Measurements from ENCODE around the gene COL9A1.
"Not testable (repeated sequence)": the region's sequence is repeated elsewhere in the genome, so short reads cannot be mapped to it uniquely, and the experiment has no call there.

COL9A1 gene

GRCh38 chr6:70303034-70303525 is at the start of gene COL9A1:
COL9A1 (minus strand) TSS chr6:70303084; CDS start chr6:70302924, 160 bp downstream.
- DNase-seq (ENCODE audit: low read depth, low spot score) = no peak

GRCh38 chr6:70351461-70351860 is 48.6 kb upstream of the COL9A1 start:
- no peak for DNase-seq (ENCODE audit: low read depth, low spot score)

GRCh38 chr6:70345619-70346018 is 42.7 kb upstream of the COL9A1 start:
- no peak for DNase-seq (ENCODE audit: low read depth, low spot score)

GRCh38 chr6:70343313-70343712 is 40.4 kb upstream of the COL9A1 start:
- DNase-seq (ENCODE audit: low read depth, low spot score) = no peak

GRCh38 chr6:70339810-70340209 is 36.9 kb upstream of the COL9A1 start:
- not testable (repeated sequence) for DNase-seq (ENCODE audit: low read depth, low spot score)

DNA sequence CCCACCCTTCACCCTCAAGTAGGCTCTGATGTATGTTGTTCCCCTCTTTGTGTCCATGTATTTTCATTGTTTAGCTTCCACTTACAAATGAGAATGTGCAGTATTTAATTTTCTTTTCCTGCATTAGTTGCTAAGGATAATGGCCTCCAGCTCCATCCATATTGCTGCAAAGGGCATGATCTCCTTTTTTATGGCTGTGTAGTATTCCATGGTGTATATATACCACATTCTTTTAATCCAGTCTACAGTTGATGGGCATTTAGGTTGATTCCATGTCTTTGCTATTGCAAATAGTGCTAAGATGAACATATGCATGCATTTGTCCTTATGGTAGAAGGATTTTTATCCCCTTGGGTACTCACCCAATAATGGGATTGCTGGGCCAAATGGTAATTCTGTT is 35.9 kb upstream of the COL9A1 start:
- DNase-seq (ENCODE audit: low read depth, low spot score) = no peak

DNA sequence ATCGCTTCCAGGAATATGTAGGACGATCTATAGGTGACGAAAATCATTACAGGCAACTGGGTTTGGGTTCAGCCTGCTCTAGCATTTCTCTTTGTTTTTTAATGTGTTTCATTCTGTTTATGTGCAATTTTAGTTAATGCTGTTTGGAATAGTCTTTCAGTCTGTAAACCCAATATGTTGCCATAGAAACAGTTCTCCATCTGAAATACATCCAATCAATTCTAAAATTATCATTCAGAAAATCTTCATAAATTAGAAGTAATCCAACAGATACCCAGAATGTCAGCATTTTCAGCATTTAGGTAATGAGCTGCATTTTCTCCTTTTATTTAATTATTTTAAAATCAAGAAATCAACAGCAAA is 34.8 kb upstream of the COL9A1 start:
- no peak for DNase-seq (ENCODE audit: low read depth, low spot score)

DNA sequence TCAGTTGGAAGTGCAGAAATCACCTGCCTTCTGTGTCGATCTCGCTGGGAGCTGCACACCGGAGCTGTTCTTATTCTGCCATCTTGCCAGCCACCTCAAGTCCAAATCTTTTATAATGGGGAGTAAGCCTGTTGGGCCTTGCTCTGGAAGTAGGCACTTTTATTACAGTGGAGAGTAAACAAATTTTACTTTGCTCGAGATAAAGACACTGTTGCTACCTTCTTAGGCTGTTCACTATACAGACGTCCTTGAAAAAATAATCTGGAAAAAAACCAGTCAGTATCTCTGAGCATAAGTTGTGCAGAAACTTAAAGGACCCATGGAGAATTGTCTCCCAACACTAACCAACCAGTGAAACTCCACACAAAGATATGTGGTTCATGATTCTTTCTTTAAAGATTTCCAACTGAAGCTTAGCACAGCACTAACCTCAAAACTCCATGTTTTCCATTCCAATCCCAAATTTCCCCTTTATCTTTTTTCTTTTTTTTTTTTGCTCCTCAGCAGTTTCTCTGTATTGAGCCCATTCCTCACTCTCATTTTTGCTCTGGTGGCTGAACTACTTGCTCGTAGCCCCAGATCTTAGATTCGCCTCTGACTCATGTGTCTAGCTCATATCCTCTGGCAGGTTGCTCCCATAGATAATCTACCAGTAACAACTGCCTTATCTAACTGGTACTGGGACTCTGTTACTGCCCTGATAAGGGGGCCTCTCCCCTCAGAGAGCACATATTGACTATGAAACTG is 34.3 kb upstream of the COL9A1 start:
- no peak for DNase-seq (ENCODE audit: low read depth, low spot score)

DNA sequence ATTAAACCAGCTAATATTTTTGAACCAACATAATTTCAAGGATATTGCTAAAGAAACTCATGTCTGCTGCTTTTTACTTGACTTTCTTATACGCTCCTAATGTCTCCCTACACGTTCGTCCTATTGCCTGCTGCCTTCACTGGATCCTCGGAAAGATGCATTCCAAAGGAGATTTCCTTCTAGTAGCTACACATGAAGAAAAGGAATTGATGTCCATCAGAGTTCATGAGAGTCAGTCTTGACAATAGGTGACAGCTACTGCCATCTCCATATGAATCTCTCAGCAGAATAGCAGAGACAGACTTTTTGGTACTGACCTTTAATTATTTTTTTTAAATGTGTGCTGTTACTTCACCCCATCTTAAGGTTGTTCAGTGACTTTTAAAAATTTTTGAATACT is 24.2 kb upstream of the COL9A1 start:
- DNase-seq (ENCODE audit: low read depth, low spot score) = no peak

DNA sequence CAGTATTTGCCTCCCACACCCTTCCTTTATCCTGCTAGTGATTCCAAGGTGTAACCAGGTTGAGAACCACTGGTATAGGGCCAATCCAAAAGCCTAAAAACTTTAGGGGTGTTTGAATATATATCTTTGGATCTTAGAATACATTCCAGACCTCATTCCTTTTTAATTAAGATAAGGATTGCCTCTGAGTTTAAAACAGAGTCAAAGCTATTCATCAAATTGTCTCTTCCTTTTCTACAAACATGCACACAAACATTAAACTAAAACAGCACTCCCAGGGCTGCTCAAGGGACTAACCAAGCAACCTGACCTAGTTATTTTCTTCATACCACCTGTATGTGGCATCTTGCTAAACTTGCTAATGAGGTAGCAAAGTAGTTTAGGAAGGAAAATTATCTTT is 22.1 kb upstream of the COL9A1 start:
- DNase-seq (ENCODE audit: low read depth, low spot score) = no peak

DNA sequence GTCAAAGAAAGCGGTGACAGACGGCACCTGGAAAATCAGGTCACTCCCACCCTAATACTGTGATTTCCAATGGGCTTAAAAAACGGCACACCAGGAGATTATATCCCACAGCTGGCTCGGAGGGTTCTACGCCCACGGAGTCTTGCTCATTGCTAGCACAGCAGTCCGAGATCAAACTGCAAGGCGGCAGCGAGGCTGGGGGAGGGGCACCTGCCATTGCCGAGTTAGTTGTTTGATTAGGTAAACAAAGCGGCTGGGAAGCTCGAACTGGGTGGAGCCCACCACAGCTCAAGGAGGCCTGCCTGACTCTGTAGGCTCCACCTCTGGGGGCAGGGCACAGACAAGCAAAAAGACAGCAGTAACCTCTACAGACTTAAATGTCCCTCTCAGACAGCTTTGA is 14.9 kb upstream of the COL9A1 start:
- not testable (repeated sequence) for DNase-seq (ENCODE audit: low read depth, low spot score)

DNA sequence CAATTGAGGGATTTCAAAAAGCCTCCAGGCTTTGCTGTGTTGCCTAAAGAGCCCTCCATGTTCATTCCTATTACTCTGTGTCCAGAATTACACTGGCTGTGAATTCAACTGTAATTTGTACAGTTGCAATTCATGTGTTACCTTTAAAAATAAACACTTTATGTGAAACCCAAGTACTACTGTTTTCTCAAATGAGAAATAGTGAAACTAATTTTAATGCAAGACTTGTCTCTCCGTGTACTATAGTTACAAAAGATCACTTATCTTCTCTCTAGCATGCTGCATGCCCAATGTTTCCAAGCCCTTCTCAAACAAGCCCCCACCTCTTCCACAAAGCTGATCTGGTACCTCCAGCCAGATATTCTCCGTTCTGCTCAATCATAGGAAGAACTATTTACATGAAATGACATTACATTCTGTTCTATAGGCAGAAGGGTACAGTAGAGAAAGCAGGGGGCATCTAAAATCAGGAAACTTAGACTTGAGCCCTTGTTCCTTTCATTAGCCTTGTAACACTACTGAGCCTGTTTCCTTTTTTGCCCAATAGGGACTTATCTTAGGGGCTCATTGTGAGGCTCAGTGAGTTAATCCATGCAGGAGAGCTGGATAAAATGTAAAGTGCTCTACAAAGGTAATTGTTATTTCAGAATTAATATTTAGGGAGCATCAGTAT is 12.3 kb upstream of the COL9A1 start:
- no peak for DNase-seq (ENCODE audit: low read depth, low spot score)

DNA sequence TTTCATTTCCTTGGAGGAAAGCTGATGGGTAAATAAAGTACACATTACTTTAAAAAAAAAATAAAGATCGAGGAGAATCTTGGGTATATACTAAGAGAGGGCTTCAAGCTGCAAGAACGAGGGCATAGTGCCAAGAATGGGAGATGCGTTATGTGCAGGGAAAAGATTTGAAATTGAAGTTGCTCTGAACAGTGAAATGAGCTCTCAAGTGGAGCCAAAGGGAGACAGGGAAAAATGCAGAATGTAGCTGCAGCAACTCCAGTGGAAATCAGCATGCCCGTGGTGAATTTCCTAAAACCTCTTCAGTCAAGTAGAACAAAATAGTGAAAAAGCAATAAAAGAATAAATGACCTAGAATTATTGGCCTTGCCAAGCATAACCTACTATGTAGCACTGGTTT is 11.4 kb upstream of the COL9A1 start:
- no peak for DNase-seq (ENCODE audit: low read depth, low spot score)

DNA sequence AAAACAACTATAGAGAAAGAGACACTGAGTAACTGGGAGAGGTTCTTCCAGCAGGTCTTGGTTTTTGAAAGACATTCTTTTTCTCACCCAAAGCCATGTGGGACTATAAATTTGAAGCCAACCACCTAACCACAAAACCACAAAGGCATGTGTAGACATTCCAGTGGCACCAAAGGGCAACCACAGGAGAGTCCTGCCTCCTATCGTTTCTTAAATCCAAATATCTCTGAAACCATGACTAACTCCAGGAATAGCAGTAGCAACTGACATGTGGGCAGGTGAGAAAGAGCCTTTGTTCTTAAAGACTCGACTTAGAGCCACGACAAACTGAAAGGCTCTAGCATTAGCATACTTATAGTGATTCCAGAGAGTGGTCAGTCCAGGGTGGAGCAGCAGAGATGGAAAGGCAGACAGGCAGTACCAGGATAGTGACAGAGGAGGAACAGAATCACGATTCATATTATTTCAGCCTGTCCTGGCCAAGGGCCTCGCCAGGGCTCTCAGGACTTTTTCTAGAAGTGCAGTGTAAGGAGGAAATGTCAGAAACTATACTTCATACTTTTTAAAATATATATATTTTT is 9.4 kb upstream of the COL9A1 start:
- DNase-seq (ENCODE audit: low read depth, low spot score) = no peak

DNA sequence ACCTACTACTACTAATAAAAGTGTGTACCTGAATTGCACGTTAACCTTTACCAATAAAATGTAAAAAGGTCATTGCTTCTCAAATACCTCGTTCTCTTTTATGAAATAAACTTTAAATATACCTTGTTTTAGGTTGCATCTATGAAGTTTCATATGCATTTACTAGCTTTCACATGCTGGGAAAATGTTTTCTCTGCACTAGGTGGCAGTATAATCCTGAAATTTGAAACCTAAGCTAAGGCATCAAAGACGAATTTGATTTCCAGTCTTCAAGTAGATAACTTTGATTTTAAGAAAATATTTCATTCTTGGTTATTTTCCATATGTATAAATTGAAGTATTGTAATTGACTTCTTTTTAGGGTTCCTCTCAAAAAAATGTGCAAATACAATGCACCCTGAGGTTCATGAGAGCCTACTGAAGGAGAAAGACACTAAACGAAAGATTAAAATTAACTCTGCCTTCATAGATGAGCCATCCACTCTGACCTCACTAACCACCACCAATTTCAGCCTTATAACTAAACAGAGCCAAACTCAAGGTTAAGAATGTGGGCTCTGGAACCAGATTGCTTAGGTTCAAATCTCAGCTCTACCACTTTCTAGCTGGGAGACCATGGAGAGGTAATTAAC is 7.3 kb upstream of the COL9A1 start:
- peak; percentile 6 for DNase-seq (ENCODE audit: low read depth, low spot score)

DNA sequence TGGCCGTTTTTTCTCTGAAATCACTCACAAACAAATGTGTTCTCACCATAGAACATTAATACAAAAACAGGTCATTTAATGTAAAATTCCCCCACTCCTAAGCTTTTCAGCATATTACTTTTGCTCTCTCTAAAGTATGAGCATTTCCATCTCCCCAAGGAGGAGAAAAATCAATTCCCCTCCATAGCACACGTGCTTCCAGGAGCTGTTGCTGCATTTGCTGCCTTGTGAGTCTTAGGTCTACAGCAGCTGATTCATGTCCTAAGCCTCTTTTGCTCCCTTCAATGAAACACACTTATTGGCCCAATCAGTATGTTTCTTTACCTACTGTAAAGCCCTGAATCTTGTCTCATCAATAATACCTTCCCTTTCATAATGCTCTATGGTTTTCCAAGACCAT is 6.4 kb upstream of the COL9A1 start:
- no peak for DNase-seq (ENCODE audit: low read depth, low spot score)

- not testable (repeated sequence) for DNase-seq (ENCODE audit: low read depth, low spot score)
Observed at GRCh38 chr6:70308142-70308541, 5.3 kb upstream of the COL9A1 start.

DNA sequence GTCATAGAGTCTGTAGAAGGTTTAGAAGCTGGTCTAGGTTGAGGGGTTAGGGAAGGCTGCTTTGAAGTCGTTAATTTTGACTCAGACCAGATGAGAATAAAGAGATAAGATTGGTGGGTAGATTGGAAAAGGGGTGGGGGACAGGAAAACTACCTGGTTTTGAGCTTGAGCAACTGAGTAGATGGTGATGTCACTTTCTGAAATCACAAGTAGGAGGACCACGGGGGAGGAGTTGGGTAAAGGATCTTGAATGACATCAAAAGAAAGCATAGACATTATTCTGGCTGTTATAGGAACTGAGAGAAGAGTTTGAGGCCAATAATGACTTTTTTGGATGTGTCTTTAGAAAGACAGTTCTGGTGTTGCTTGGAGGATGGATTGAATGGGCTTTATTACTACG is 4.1 kb upstream of the COL9A1 start:
- no peak for DNase-seq (ENCODE audit: low read depth, low spot score)

DNA sequence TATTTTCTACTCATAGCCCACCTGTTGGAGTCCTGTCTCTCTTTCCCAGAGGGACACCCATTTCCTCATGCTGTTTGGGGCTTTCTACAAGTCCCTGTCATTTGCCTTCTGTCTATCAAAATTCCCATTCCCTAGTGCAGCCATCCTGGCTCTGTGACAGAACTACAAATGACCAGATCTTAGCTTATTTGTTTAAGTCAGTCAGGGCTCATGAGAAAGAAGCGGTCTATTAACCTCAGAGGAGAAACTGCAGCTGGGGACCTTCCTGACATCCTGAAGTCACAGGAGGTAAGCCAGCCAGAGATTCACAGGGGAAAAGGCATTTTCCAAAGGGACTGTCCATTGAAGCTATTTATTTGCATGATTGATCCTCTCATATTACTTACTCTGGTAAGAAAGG is 1.7 kb upstream of the COL9A1 start:
- DNase-seq (ENCODE audit: low read depth, low spot score) = no peak

GRCh38 chr6:70299456-70299855 is 3.4 kb downstream of the COL9A1 start:
- no peak for DNase-seq (ENCODE audit: low read depth, low spot score)

- no peak for DNase-seq (ENCODE audit: low read depth, low spot score)
Observed at GRCh38 chr6:70298068-70298467, 4.8 kb downstream of the COL9A1 start.

DNA sequence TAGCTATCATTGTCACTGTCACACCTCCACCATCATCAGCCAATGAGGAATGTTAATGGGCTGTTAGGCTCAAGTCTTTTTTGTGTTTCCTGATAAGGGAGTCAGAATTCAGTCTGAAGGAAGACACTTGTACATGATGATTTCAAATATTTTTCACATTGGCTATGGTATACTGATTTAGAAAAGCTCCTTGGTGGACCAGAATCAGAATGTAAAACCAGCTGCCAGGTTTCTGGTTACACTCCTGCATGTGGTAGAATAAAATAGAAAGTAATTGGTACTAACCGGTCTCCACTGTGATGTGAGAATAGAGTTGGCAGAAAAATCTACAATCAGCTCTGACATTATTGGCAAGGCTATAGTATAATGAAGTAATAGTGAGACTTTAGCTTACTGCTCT is 10.7 kb downstream of the COL9A1 start:
- DNase-seq (ENCODE audit: low read depth, low spot score) = no peak
